H7 (cell line): ENCODE measurements around the gene NTMT1. TPM values are rescaled to one million over a fixed set of nuclear protein-coding genes. Genes with fewer than 3 reads are reported as not detected.
"Not testable (repeated sequence)": the region's sequence is repeated elsewhere in the genome, so short reads cannot be mapped to it uniquely, and the experiment has no call there.

Experiments
- DNase-seq: peaks from one replicate; pipeline ENCODE4 v3.0.0; 2012
- H3K27me3 ChIP-seq: 2 replicates; pipeline ENCODE4 v1.6.0; 2011; ENCODE audit warnings: mild to moderate bottlenecking, low read length; ENCODE audit not compliant: control insufficient read depth, insufficient read depth
- H3K36me3 ChIP-seq: replicated peaks from 2 replicates; pipeline ENCODE4 v1.5.1; 2011; ENCODE audit warnings: low read length; ENCODE audit not compliant: control insufficient read depth, insufficient read depth
- H3K4me3 ChIP-seq: 2 replicates; pipeline ENCODE4 v1.5.1; 2011; ENCODE audit warnings: low read depth, mild to moderate bottlenecking, control low read depth, low read length, moderate library complexity; ENCODE audit not compliant: insufficient read depth
- total RNA-seq: library from RNA; depleted of rRNA; stranded (reverse); fragments of >200 nt; shearing (Covaris generic); gene quantifications from 2 replicates; pipeline ENCODE4 v1.2.3, GENCODE V29; 2014

The NTMT1 gene
- total RNA-seq, 1 experiment from 2014 or later, result 80.5 TPM

DNA sequence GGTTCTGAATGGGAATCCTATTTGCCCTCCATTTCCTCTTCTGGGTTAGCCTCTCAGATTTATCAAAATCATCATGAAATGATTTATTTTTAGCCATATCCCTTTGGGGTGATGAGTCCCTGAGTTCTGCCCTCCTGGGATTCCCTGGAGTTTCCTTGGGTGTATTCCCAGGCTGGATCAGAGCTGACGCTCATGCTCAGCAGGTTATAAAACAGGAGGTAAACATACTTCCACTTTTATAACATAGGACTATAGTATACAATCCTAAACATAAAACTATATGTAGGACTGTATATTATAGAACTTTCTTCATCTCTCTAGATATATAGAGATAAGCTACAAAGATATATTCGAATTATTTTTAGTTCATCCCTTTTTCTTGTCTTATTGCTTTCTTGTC lies 35.1 kb downstream of the NTMT1 start:
- Histone ChIP-seq H3K4me3 (no peak overlapping the region), H3K27me3 (peaks cover 16% of the 10 kb centered on the region), H3K36me3 (no peaks in the 10 kb centered on the region)
- DNase-seq, result no peak

DNA sequence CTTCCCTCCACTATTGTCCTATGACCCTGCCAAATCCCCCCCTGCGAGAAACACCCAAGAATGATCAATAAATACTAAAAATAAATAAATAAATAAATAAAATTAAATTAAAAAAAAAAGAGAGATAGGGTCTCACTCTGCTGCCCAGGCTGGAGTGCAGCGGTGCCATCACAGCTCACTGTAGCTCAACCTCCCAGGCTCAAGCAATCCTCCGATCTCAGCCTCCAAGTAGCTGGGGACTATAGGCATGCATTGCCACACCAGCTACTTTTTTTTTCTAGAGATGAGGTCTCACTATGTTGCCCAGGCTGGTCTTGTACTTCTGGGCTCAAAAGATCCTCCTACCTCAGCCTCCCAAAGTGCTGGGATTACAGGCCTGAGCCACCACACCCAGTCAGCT lies 36.3 kb downstream of the NTMT1 start:
- H3K27me3 ChIP-seq, result peaks cover 19% of the 10 kb centered on the region
- not testable (repeated sequence) for H3K4me3 ChIP-seq, DNase-seq, H3K36me3 ChIP-seq

DNA sequence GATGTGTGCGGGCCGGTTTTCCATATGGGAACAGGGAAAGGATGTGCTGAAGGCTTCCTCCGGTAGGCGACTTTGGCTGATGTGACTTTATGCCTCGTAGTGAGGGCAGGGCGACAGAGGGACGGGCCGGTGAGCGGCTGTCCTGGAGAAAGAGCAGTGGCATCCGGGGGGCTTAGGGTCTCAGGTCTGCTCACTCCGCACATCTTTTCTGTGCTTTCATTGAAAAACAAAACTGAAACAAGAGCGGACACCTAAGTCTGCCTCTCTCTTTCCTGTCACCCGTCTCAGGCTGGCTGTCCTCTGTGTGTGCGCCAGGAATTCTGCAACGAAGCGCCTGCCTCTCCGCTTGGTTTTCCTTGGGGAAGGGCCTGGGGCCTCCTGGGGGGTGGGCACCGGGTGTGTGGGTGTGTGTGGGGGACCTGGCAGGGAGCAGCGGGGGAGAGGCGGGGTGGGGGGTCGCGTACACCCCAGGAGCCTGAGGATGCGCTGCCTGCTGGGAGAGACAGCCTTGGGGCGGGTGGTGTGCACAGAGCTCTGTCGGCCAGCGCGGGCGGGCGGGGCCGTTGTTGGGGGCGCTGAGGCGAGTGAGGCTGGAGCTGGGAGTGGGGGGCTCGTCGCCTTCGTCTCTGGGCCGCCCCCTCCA lies 38.9 kb downstream of the NTMT1 start:
- Histone ChIP-seq H3K27me3 (peaks cover 21% of the 10 kb centered on the region), H3K4me3 (peak overlapping the region; percentile 42), H3K36me3 (no peaks in the 10 kb centered on the region)
- peak; percentile 87 for DNase-seq

DNA sequence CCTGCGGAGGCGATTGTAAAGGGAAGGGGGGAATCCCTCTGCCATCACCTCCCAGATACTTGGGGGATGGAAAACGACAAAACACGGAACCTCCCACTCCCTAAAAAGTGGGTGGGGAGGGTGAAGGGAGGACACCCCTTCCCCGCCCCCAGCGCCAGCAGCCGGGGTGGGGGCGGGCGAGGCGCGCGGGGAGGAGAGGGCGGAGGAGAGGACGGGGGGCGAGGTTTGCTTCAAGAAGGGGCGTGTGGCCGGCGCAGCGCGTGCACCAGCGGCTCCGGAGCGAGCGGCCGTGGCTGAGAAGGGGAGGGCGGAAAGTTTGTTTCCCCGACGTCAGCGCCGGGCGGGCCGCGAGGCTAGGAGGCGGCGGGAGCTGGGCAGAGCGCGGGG lies 39.4 kb downstream of the NTMT1 start, which contains the start of gene PRRX2:
Gene PRRX2, plus strand, starts transcription at position 259 of the 387 bp plus-strand sequence. CDS start 221 bp downstream, outside the sequence.
- Histone ChIP-seq H3K4me3 (peak within 1 kb of the TSS; percentile 51), H3K36me3 (no peaks in the 10 kb centered on the region), H3K27me3 (peaks cover 21% of the 10 kb centered on the region)
- peak; percentile 91 for DNase-seq

DNA sequence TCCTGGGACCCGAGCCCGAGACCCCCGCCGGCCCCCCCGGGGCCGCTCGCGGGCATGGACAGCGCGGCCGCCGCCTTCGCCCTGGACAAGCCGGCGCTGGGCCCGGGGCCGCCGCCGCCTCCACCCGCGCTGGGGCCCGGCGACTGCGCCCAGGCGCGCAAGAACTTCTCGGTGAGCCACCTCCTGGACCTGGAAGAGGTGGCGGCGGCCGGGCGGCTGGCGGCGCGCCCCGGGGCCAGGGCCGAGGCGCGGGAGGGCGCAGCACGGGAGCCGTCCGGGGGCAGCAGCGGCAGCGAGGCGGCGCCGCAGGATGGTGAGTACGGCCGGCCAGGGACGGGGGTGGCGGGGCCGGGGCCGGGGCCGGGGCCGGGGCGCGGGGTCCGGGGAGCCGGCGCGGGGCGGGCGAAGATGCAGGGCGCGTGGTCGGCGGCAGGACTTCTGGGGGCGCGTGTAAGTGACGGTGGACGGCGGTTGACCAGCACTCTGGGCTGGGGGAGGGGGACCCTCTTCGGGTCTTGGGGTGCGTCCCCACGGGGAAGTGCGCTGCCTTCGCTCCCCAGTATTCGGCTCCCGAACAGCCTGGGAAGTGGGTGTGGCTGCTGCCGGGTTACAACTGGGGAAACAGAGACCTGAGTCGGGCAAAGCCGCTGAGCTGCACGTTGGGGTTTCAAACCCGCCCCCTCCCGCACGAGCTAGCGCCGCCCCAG lies 40.0 kb downstream of the NTMT1 start:
- Histone ChIP-seq H3K36me3 (no peaks in the 10 kb centered on the region), H3K27me3 (peaks cover 21% of the 10 kb centered on the region), H3K4me3 (peak overlapping the region; percentile 51)
- peak; percentile 84 for DNase-seq

DNA sequence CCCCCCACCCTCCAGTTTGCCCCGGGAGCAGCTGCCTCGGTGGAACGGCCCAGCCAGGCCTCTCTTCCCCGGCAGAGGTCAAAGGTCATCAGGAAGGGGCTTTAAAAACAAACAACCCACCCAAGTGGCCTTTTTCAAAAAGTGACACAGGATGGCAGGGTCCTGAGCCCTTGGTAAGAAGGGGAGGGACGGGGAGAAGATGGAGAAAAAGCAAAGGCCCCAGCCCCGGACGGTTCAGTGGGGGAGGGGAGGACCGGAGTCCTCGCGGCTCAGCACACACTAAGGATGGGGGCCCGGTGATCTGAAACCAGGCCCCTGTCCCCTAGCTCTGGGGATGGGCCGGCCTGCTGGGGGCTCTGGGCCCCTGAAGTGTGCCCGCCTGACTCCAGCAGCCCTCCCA lies 40.6 kb downstream of the NTMT1 start:
- peaks cover 21% of the 10 kb centered on the region for H3K27me3 ChIP-seq
- peak; percentile 87 for DNase-seq
- peak overlapping the region; percentile 51 for H3K4me3 ChIP-seq
- no peaks in the 10 kb centered on the region for H3K36me3 ChIP-seq

DNA sequence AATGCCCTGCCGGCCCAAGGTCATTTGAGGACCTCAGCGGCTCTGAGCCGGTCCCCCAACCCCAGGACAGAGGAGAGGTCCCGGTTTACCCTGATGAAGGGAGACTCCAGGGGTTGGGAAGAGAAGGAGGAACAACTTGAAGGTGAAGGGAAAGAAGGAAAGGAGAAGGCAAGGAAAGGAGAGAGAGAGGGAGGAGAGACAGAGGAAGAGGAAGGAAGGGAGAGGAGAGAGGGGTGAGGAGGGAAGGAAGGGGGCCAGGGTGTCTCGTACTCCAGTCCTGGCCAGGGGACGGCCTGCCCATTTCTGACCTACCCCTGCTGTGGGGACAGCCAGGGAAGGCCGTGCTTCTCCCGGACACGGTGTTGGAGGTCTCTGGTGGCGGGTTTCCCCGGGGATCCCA lies 41.4 kb downstream of the NTMT1 start:
- DNase-seq, result no peak
- no peak overlapping the region for H3K4me3 ChIP-seq
- H3K27me3 ChIP-seq, result peaks cover 21% of the 10 kb centered on the region
- no peaks in the 10 kb centered on the region for H3K36me3 ChIP-seq

DNA sequence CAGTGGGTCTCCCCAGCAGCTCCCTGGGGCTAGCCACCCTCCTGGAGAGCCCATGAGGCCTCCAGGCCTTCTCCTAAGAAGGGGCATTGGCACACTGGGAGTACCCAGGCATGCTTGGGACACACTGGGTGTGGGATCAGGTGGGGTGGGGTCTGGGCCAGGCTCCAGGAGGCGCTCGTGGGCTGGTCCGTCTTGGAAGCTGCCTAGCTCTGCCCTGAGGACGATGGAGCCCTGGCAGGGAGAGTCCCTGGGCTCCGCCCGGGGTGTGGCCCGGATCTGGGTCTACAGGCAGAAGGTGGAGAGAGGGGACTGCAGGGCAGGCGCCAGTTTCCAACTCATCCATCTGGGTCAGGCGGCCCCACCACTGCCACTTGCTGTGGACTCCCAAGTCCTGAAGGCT lies 41.9 kb downstream of the NTMT1 start:
- H3K4me3 ChIP-seq, result no peak overlapping the region
- no peaks in the 10 kb centered on the region for H3K36me3 ChIP-seq
- DNase-seq, result peak; percentile 67
- peaks cover 21% of the 10 kb centered on the region for H3K27me3 ChIP-seq

DNA sequence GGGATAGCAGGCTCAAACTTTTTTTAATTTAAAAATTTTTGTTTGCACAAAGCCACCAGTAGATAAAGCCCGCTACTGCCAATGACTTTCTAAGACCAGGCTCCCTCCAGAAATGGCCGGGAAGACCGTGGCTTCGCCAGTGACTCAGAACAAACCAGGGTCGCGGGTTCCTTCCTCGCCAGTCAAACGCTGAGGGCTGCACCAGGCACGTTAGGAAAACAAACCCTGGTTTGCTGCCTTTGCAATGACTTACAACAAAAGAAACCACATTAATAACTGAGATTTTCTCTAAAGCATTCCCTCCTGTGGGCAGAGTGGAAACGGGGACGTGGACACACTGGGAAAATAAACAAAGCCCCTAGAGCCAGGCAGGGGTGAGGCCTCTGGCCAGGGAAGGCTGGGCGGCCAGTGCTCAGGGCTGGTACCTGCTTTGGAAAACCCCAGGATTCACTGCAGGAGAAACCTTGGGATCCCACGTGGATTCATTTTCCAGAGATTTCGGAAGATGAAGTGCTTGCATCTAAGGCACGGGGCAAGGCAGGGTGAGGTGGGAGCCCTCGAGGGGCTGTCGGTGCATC lies 43.3 kb downstream of the NTMT1 start:
- no peaks in the 10 kb centered on the region for H3K36me3 ChIP-seq
- peak; percentile 59 for DNase-seq
- no peak overlapping the region for H3K4me3 ChIP-seq
- peaks cover 17% of the 10 kb centered on the region for H3K27me3 ChIP-seq

DNA sequence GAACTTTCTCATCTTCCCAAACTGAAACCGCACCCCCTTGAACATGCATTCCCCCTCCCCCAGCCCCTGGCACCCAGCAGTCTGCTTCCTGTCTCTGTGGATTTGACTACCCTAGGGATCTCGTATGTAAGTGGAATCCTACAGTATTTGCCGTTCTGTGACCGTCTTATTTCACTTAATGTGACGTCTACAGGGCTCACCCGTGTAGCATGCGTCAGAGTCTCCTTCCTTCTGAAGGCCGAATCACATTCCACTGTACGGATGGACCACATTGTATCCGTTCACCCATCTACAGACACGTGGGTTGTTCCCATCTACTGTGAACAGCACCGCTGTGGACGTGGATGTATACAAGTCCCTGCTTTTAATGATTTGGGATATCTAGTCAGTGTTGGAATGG lies 44.0 kb downstream of the NTMT1 start:
- Histone ChIP-seq H3K4me3 (no peak overlapping the region), H3K27me3 (peaks cover 12% of the 10 kb centered on the region), H3K36me3 (no peaks in the 10 kb centered on the region)
- DNase-seq, result no peak

DNA sequence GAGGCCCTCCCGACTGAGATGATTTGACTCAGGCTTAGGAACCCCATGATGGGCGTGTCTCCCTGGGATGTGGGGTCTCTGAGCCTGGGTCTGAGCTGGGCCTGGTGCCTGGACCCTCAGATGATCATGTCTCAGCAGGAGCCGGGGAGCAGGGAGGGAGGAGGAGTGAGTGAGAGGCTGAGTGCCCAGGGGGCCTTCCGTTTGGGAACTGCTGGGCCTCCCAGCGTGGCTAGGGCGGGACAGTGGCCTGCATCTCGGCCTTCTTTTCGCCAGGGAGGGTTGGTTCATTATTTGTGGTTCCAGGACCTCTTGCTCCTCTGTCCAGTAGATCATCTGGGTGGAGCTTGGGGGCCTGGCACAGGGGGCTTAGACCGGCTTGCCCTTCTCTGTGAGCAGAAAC lies 45.1 kb downstream of the NTMT1 start:
- H3K4me3 ChIP-seq, result no peak overlapping the region
- no peak for DNase-seq
- peaks cover 5% of the 10 kb centered on the region for H3K27me3 ChIP-seq
- no peaks in the 10 kb centered on the region for H3K36me3 ChIP-seq

DNA sequence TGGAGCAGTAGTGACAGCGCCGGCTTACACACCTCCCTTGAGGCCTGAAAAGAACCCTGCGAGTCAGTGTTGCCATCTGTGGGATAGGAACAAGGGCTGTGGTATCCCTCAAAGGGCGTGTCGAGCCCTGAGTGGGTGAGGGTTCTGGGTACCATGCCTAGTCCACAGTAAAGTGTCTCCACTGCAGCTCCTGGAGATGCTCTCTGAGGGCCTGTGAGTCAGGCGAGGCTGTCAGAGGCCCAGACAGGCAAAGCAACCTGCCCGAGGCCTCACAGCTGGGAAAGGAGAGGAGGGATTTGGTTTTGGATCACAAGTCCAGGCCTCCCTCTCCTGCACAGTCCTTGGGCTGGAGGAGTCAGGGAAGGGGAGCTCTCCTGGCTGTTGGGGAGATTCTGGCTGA lies 45.6 kb downstream of the NTMT1 start:
- Histone ChIP-seq H3K36me3 (no peaks in the 10 kb centered on the region), H3K27me3 (0 out of 2 replicates have a peak, but pooled peaks cover 2% of the 10 kb centered on the region), H3K4me3 (no peak overlapping the region)
- DNase-seq, result no peak

DNA sequence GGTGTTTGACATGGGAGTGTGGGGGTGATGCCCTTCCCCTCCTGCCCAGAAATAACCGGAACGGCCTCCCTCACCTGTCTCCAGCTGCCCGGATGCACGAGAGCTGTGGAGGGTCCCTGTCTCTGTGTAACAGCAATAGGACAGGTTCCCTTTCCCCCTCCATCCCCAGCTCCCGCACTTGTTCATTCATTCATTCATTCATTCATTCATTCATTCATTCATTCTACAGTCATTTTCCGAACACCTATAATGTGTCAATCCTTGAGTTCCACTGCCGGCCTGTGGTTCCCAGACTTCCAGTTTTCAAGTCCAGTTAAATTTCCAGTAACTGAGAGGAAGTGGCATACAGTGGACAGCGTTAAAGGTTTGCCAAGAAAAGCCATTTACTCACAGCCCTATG lies 46.7 kb downstream of the NTMT1 start:
- DNase-seq, result no peak
- H3K36me3 ChIP-seq, result no peaks in the 10 kb centered on the region
- no peaks in the 10 kb centered on the region for H3K27me3 ChIP-seq
- no peak overlapping the region for H3K4me3 ChIP-seq

DNA sequence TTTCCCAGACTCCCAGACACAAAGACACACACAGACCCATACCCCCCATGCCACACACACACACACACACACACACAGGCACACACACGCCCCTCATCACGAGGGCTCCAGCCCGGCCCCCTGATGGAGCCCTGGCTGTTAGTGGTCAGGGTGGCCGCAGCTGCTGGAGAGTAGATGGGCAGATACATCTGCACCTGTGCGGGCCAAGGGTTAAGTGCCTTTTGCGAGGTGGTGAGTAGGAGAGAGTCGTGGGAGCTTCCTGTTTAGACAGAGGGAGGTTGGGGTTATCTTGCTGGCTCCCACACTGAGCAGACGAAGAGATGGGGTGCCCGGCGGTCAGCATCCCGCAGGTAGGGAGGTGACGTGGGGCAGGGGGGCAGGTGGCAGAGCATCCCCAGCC lies 47.6 kb downstream of the NTMT1 start:
- no peak for DNase-seq
- Histone ChIP-seq H3K4me3 (no peak overlapping the region), H3K36me3 (no peaks in the 10 kb centered on the region), H3K27me3 (no peaks in the 10 kb centered on the region)

DNA sequence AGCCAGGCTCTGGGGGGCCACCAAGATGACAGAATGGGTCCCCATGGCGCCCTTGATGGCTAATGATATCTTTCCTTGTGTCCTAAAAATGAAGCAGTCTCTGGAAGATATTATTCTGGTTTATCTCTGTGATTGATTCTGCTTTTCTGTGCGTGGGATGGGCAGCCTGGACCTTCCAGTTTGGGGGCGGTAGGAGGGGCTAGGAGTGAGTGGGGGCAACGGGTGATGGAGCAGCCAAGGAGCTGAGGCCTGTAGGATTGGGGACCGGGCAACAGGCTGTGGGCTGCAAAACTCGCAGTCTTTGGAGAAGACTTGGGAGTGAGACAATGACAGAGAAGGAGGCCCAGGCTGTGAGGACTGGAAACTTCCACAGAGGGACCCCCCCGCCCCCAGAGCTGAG lies 48.3 kb downstream of the NTMT1 start:
- Histone ChIP-seq H3K36me3 (no peaks in the 10 kb centered on the region), H3K27me3 (no peaks in the 10 kb centered on the region), H3K4me3 (no peak overlapping the region)
- no peak for DNase-seq
